ENCODE results near the gene RIMBP2.

Gene RIMBP2

DNA sequence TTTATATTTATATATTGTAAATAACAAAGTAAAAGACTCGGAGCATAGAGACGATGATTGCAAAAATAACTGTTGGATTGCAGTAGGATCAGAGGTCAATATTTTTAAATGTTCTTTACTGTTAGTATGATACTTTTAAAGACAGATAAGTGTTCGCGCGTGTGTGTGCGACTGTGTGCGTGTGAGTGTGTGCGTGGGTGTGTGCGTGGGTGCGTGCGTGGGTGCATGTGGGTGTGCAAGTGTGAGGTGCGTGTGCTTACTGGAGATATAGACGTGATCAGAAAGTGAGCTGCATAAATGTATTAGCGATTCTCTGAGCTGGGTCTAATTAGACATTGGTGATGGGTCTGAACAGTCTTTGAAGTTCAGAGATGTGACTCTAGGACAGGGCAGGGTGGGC lies 142.9 kb downstream of the RIMBP2 start:
- TF ChIP-seq, protein P1, sequence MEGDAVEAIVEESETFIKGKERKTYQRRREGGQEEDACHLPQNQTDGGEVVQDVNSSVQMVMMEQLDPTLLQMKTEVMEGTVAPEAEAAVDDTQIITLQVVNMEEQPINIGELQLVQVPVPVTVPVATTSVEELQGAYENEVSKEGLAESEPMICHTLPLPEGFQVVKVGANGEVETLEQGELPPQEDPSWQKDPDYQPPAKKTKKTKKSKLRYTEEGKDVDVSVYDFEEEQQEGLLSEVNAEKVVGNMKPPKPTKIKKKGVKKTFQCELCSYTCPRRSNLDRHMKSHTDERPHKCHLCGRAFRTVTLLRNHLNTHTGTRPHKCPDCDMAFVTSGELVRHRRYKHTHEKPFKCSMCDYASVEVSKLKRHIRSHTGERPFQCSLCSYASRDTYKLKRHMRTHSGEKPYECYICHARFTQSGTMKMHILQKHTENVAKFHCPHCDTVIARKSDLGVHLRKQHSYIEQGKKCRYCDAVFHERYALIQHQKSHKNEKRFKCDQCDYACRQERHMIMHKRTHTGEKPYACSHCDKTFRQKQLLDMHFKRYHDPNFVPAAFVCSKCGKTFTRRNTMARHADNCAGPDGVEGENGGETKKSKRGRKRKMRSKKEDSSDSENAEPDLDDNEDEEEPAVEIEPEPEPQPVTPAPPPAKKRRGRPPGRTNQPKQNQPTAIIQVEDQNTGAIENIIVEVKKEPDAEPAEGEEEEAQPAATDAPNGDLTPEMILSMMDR (conservative IDR thresholded peaks at IDR 0.05; ENCODE audit: control insufficient read depth, insufficient read depth, low read depth, low read length), result no peak
- no peak for DNase-seq (ENCODE audit: low read depth)
- no peak overlapping the region for H3K4me3 ChIP-seq (ENCODE audit: control insufficient read depth, low read depth, low read length)

GRCh38 chr12:130572553-130572952 lies 143.5 kb downstream of the RIMBP2 start:
- DNase-seq (ENCODE audit: low read depth), result no peak
- TF ChIP-seq, protein P1 (conservative IDR thresholded peaks at IDR 0.05; ENCODE audit: control insufficient read depth, insufficient read depth, low read depth, low read length), result no peak
- no peak overlapping the region for H3K4me3 ChIP-seq (ENCODE audit: control insufficient read depth, low read depth, low read length)

DNA sequence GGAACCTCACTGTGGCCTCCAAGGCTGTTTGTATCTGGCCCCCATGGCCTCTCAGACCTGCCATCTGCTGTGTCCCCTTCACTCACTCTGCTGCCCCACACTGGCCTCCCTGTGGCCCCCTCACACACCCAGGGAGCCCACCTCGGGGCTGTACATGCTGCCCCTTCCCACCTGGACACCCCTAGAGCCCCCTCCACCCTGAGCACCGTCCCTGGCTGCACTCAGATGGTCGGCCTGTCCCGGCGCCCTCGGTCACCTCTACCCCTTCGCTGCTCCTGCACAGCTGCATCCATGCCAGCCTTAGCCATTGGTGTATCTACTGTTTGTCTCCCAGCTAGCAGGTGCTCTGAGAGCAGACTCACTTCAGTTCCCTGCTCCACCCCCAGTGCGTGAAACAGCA lies 144.4 kb downstream of the RIMBP2 start:
- TF ChIP-seq, protein P1 (conservative IDR thresholded peaks at IDR 0.05; ENCODE audit: control insufficient read depth, insufficient read depth, low read depth, low read length), result no peak
- H3K4me3 ChIP-seq (ENCODE audit: control insufficient read depth, low read depth, low read length), result no peak overlapping the region
- no peak for DNase-seq (ENCODE audit: low read depth)

GRCh38 chr12:130571089-130571488 lies 145.0 kb downstream of the RIMBP2 start:
- DNase-seq (ENCODE audit: low read depth), result no peak
- no peak overlapping the region for H3K4me3 ChIP-seq (ENCODE audit: control insufficient read depth, low read depth, low read length)
- TF ChIP-seq, protein P1 (conservative IDR thresholded peaks at IDR 0.05; ENCODE audit: control insufficient read depth, insufficient read depth, low read depth, low read length), result no peak

DNA sequence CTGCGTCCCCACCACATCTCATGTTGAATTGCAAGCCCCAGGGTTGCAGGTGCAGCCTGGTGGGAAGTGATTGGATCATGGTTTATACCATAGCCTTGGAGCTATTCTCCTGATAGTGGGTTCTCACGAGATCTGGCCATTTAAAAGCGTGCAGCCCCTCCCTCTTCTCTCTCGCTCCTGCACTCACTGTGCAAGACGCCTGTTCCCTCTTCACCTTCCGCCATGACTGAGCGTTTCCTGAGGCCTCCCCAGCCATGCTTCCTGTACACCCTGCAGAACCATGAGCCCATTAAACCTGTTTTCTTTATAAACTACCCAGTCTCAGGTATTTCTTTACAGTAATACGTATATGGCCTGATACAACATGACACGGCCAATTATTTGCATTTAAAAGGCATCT lies 146.6 kb downstream of the RIMBP2 start:
- no peak overlapping the region for H3K4me3 ChIP-seq (ENCODE audit: control insufficient read depth, low read depth, low read length)
- no peak for DNase-seq (ENCODE audit: low read depth)
- TF ChIP-seq, protein P1 (conservative IDR thresholded peaks at IDR 0.05; ENCODE audit: control insufficient read depth, insufficient read depth, low read depth, low read length), result no peak

- no peak overlapping the region for H3K4me3 ChIP-seq (ENCODE audit: control insufficient read depth, low read depth, low read length)
- no peak for DNase-seq (ENCODE audit: low read depth)
- TF ChIP-seq, protein P1 (conservative IDR thresholded peaks at IDR 0.05; ENCODE audit: control insufficient read depth, insufficient read depth, low read depth, low read length), result no peak
These were observed 147.6 kb downstream of the RIMBP2 start for GRCh38 chr12:130568501-130568900.

- no peak for DNase-seq (ENCODE audit: low read depth)
- TF ChIP-seq, protein P1 (conservative IDR thresholded peaks at IDR 0.05; ENCODE audit: control insufficient read depth, insufficient read depth, low read depth, low read length), result no peak
- H3K4me3 ChIP-seq (ENCODE audit: control insufficient read depth, low read depth, low read length), result no peak overlapping the region
These were observed 148.1 kb downstream of the RIMBP2 start for GRCh38 chr12:130568041-130568440.

All from fibroblast of mammary gland (primary cell).